ENCODE data around the gene CEP83.
"Not testable (repeated sequence)": the region's sequence is repeated elsewhere in the genome, so short reads cannot be mapped to it uniquely, and the experiment has no call there.

CEP83 gene

DNA sequence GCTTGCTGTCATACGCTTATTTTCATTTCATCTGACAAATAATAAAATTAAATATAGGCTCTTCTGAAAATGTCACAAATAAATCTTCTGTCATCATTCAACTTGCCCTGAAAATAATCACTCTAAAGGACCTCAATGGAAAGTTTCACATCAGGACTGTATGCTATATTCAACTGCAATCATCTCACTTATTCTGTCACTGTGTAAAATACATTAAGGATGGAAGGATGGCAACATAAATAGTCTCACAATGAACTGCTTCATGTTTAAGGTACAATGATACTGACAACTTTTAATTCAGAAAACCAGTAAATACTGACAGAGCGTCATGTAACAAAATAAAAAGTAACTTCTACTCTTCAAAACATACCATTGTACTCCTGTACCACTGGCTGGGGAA lies 82.1 kb downstream of the CEP83 start:
- DNase-seq (ENCODE audit: low read depth): no peak

DNA sequence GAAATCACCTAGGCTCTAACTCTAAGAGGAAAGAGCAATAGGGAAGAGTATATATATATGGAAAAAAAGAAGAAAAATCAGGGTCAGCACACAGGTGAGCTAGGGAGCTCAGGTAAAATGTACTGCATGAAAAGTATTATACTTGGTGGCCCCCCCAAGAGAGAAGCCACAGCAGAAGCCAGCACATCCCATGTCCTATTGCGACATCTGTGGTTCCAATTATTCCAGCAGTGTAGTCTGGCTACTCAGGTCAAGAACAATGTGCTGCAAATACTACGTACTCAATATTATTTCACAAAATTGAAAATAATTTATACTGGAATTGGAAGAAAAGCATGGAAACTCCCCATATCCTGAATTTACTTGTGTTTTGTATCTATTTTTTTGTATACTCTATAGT lies 85.5 kb downstream of the CEP83 start:
- DNase-seq (ENCODE audit: low read depth): no peak

DNA sequence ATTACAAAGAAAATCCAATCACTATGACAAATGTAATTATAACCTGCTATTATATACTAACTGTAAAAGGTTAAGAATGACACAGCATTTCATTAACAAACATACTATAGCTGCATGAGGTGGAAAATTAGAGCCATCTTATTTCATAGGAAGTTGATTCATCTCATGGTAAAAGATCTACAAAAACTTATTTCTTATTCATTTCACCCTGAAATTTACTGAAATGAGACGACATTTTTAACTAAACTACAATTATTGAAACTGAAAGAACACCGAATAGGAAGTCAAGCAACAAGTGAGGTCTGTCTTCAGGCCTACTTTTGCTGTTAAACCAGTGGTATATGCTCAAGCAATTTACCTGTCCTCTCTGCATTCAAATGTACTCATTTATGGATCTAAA lies 87.2 kb downstream of the CEP83 start:
- DNase-seq (ENCODE audit: low read depth): no peak

DNA sequence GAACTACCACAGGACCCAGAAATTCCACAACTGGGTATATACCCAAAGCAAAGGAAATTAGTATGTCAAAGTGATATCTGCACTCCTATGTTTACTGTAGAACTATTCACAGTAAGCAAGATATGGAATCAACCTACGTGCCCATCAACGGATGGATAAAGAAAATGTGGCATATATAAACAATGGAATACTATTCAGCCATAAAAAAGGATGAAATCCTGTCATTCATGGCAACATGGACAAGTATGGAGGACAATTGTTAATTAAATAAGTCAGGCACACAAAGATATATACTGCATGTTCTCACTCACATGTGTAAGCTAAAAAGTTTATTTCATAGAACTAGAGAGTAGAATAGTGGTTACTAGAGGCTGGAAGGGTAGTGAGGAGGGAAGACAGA lies 97.0 kb downstream of the CEP83 start:
- no peak for DNase-seq (ENCODE audit: low read depth)

DNA sequence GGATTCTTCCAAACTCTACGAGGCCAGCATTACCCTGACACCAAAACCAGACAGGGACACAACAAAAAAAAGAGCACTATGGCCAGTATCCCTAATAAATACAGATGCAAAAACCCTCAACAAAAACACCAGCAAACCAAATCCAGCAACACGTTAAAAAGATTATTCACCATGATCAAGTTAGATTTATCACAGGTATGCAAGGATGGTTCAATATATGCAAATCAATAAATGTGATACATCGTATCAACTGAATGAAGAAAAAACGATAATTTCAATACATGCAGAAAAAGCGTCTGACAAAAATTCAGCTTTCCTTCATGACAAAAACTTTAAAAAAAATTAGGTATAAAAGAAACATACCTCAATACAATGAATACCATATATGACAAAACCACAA lies 99.9 kb downstream of the CEP83 start:
- DNase-seq (ENCODE audit: low read depth): no peak

DNA sequence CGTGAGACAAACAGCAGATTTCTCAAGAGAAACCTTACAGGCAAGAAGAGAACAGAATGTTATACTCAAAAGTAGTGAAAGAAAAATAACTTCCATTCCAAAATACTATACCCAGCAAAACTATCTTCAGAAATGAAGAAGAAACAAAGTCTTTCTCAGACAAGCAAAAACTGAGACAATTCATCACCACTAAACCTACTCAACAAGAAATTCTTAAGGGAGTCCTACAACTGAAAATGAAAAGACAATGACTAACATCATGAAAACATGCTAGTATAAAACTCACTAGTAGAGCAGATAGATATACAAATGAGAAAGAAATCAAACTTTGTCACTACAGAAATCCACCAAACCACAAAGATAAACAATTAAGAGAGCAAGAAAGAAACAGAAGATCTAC lies 106.5 kb downstream of the CEP83 start:
- no peak for DNase-seq (ENCODE audit: low read depth)

DNA sequence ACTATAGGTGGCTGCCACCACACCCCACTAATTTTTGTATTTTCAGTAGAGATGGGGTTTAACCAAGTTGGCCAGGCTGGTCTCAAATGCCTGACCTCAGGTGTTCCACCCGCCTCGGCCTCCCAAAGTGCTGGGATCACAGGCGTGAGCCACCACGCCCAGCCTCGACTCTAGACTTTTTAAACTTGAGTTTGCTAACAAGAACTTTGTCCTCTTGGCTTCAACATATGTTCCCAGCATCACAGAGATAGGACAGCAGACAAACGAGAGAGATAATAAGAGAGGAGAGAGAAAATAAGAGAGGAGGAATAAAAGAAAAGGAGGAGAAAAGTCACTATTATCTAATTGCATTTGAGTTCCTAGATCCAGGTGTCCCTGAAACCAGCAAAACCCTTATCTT lies 119.1 kb downstream of the CEP83 start:
- no peak for DNase-seq (ENCODE audit: low read depth)

DNA sequence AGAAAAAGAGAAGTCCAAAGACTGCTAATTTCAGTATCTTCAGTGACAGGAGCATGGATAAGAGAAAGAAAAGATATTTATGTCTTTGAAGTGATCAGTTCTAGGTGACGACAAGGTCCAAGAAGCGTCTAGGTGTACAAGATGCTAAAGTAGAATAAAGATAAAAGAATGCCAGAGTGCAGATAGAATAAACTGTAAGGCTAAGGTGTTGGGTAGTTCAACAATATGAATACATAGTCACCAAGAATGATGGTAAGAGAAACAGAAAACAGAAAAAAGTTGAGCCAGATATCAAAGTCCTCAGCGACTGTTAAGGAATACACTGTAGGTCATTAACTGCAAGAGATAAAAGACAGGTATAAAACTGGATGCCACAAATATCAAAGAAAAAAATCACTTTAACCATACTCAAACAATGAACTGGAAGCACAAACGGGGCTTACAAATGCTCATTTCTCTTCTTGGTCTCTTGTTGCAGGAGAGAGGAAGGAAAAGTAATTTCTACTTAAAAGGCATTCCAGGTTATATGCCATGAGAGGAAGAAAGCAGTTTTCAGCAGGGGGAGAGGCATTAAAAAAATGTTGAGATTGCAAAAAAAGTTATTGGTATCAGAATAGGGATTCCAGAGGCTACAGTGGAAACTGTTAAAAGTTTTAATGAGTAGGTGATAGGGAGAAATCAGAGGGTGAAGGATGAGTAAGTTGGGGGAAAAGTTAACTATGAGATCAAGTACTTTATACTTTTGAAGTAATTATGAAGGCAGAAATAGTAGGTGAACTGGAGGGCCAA lies 121.5 kb downstream of the CEP83 start:
- DNase-seq (ENCODE audit: low read depth): no peak

DNA sequence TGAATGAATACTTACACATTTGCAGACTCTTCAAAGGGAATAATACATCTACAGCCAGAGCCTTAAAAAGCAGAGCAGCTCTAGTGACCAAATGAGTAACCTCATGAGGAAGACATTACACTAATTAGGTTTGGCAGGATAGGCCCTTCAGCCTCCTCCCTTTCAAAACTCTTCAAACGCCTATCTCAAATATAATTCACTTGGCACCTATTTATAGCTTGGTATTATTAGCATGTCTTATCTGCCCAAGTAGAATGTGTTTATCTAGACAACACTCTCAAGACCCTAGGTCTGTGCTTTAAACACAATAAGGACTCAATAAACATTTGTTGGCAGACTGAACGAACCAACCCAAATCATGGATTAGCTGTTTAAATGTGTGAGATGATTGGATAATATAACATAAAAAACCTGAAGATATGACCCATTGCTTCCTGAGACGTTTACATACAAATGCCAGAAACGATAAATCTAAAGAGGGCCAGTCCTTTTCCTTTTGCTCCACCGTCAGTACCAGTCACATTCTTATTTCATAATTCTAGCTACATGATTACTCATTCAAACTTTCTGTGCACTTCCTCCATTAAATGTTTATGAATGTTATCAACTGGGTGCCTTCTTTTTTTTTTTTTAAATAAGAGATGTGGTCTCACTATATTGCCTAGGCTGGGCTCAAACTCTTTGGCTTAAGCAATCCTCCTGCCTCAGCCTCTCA lies 123.3 kb downstream of the CEP83 start:
- no peak for DNase-seq (ENCODE audit: low read depth)

DNA sequence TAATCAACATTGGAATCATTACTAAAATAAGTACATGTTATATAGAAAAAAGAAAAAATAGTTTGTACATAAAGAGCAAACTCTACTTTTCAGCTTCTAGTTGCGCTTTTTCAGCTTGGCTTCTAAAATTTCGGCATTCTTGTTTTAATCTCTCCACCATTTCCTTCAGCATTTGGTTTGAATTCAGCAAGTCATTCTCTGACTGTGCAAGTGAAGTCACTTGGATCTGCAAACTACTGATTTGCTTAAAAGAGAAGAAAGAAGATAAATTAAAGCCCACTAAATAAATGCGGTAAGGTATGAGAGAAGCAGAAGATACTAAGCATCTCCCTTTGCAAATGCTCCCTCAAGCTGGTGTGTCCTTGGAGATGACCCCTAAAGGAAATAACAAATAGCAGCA lies 126.3 kb downstream of the CEP83 start:
- no peak for DNase-seq (ENCODE audit: low read depth)

DNA sequence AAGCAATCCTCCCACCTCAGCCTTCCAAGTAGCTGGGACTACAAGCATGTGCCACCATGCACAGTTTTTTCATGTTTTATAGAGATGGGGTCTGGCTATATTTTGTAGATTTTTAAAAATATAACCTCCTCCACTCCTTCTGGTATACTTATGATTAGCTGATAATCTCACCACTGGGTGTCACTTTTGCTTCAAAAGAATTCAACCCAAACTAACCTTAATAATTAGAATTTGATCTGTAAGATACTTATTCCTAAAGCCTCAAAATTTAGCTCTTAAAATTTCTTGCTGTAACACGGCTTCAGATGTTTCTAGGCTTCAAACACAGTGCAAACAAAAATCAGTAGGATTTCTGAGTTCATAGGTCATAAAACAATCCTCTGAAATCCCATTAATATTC lies 130.3 kb downstream of the CEP83 start:
- DNase-seq (ENCODE audit: low read depth): no peak

DNA sequence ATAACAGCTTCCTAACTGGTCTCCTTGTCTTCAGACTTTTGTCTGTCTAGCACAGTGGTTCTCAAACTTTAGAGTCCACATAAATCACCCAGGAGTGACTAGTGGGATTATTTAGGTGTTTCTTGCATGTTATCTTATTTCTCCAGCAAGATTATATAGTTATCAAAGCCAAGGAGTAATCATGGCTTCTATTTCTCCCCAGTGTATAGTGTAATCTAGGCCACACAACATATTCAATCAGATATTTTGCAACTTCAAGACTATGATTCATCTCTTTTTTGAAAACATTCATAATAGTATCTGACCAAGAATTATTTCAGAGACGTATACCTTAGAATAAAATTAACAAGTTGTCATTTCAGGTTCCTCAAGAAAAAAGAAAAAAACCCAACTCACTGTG lies 131.9 kb downstream of the CEP83 start:
- no peak for DNase-seq (ENCODE audit: low read depth)

DNA sequence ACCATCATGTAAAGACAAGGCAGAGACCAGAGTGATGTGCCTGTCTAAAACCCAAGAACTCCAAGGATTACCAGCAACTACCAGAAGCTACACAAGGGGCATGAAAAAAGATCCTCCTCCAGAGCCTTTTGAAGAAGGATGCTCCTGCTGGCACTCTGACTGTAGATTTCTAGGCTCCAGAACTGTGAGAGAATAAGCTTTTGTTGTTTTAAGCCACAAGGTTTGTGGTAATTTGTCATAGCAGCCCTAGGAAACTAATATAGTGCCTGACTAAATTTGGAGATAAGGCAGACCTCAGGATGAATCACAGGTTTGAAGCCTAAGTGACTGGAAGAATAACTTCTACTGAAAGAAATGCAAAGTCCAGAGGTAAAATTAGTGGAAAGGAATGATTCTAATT lies 132.9 kb downstream of the CEP83 start:
- DNase-seq (ENCODE audit: low read depth): no peak

DNA sequence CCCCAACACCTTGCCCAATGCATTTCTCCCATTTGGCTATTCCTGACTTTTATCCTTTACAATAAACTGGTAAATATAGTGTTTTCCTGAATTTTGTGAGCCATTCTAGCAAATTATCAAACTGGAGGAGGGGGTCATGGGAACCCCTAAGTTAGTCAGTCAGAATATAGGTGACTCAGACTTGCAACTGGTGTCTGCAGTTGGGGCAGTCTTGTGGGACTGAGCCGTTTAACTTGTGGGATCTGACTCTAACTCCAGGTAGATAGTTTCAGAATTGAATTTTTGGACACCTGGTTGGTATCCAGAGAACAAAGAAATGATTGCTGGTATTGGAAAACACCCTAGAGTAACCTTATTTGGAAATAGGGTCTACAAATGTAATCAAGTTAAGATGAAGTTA lies 133.4 kb downstream of the CEP83 start:
- no peak for DNase-seq (ENCODE audit: low read depth)

DNA sequence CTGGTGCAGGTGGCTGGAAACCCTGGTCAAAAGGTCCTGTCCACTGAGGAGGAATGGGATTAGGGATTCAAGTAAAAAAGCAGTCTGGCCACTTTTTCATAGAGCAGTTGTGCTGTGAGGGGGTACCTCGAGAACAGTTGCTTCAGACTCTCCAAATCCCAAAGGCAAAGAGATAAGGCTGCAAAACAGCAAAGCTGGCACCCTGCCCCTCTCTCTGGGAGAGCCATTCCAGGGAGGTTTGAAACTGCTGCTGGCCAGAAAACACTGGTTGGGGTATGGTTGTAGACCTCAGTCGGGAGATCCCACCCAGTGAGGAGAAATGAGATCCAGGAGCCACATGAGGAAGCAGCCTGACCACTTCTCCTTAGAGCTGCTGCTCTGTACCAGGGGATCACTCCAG lies 137.3 kb downstream of the CEP83 start:
- no peak for DNase-seq (ENCODE audit: low read depth)

DNA sequence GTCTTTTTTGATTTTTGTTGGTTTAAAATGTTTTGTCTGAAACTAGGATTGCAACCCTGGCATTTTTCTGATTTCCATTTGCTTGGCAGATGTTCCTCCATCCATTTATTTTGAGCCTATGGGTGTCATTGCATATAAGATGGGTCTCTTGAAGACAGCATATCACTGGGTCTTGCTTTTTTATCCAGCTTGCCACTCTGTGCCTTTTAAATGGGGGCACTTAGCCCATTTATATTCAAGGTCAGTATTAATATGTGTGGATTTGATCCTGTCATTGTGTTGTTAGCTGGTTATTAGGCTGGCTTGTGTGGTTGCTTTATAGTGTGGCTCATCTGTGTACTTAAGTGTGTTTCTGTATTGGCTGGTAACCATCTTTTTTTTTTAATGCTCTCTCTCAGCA lies 139.6 kb downstream of the CEP83 start:
- DNase-seq (ENCODE audit: low read depth): no peak

DNA sequence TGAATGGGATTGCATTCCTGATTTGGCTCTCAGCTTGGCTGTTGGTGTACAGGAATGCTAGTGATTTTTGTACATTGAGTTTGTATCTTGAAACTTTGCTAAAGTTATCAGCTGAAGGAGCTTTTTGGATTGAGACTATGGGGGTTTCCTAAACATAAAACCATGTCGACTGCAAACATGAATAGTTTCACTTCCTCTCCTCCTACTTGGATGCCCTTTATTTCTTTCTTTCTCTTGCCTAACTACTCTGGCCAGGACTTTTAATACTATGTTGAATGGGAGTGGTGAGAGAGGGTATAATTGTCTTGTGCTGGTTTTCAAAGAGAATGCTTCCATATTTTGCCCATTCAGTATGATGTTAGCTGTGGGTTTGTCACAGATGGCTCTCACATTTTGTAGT lies 141.5 kb downstream of the CEP83 start:
- DNase-seq (ENCODE audit: low read depth): no peak

DNA sequence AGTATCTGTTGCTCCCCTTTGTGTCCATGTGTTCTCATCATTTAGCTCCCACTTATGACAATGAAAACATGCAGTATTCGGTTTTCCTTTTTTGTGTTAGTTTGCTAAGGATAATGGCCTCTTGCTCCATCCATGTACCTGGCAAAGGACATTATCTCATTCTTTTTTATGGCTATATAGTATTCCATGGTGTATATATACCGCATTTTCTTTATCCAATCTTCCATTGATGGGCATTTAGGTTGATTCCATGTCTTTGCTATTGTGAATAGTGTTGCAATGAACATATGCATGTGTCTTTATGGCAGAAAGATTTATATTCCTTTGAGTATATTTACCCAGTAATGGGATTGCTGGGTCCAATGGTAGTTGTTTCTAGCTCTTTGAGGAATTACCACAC lies 143.1 kb downstream of the CEP83 start:
- not testable (repeated sequence) for DNase-seq (ENCODE audit: low read depth)

DNA sequence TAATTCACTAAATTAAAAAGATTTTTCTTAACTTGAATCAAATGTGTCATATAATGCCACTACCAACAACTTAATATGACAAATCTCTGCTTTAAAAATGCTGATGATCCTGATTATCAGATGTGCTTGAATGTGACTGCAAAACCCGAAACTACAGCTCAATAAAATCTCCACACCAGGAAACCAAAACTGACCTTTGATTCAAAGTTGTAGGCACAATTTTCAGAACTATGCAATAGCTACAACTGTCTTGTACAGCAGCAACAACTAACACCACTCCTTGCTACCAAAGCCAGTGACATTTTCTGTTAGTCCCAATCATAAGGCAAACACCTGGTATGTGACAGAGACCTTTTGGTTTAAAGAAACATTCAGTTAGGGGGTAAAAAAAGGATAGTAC lies 147.3 kb downstream of the CEP83 start:
- DNase-seq (ENCODE audit: low read depth): no peak

DNA sequence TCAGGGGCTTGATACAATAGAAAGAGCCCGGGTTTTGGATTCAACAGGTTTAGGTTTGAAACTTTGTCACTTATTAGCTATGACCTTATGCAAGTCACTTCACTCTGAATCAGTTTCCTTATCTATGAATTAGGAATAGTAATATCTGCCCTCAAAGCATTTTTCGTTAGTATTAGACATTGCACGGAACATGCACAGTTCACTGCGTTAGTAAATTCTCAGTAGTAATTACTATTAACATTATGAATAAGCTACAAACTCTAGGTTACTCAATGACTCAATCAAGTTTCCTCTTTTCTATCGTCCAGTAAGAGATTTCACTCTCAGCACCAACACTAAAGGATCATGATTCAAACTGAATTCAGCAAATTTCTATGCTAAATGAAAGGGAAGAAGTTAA lies 150.3 kb downstream of the CEP83 start:
- no peak for DNase-seq (ENCODE audit: low read depth)

DNA sequence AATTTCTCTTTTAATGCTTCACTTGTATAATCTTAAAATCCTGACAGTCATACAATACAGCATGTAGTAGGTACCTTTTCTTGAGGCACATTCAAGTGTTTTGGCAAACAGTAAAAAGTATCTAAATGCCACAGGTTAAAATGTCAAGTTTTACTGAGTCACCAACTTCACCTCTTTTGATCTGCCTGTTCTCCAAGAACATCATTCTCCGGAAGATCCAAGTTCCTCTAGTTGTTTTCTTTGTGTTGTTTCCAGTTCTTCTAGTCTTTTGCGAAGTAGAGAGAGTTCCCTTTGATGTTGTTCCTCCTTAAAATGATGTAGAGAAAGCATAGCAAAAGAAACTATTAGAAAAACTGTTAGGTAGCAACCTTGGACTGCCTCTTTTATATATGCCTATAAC lies 151.1 kb downstream of the CEP83 start:
- no peak for DNase-seq (ENCODE audit: low read depth)

DNA sequence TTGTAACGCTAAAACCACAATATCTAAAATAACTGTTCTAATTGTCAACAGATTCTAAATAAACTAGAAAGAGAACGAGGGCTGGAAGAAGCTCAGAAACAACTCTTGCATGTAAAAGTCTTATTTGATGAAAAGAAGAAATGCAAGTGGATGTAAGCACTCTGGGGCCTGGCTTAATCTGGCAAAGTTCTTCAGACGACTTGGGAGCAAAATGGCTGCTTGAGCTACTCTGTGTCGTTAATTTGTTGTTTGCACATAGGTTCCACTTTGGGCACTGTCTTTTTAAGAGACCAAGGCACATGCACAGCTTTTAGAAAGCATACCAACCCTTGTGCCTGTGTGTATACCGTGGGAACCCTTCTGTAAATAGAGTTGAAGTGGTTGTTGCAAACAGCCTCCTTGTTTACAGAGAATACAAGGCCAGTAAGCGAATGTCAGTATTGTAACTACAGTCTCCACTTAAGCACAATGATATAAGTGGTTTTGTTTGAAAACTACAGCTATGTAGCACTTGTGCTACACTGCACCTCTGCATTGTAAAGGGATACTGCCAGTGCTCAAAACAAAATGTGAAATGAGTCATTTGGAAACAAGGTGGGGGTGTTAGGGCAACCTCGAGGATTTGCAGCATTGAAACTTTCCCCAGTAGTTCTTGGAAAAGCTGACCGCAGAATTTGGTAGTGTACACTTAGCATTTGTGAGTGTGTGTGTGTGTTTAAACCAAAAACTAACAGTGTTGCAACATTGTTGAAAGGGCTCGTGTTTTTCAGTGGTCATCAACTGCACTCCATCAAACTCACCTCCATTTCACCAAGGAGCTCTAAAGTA lies 154.3 kb downstream of the CEP83 start:
- no peak for DNase-seq (ENCODE audit: low read depth)

DNA sequence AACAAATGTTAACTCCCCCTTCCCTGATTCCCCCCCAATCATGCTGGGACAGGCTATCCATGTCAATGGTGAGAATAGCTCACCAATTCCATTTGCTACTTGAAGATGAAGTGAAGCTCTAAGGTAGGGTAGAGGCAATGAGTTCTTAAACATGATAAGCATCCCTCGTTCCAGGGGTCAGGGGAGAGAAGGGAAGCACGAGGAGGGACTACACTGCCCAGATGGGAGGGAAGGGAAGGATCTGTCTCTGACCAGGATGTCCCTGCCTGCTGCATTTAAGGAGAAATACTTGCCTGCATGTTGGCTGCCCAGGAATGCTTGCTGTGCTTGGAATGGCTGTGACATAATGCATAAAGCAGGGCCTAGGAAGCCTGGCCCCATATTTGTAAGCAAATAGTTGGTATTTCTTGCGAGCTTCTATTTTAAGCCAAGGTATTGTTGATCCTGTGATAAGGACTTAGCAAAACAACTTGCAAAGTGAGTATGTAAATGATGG lies 155.1 kb downstream of the CEP83 start:
- no peak for DNase-seq (ENCODE audit: low read depth)

Measured in CMK (cell line).